ENCODE measurements around the gene SRRM2. TPM values are rescaled to one million over a fixed set of nuclear protein-coding genes. Genes with fewer than 3 reads are reported as not detected.
A peak's percentile ranks its signal among the peaks of the same experiment; 100 is the strongest.

Gene SRRM2
- total and polyA plus RNA-seq, 9 of the 15 experiments (the other 6 are each of a cell fraction or from before 2014, with no cell fraction given), result 26.7 to 563 (median 81.1) TPM

DNA sequence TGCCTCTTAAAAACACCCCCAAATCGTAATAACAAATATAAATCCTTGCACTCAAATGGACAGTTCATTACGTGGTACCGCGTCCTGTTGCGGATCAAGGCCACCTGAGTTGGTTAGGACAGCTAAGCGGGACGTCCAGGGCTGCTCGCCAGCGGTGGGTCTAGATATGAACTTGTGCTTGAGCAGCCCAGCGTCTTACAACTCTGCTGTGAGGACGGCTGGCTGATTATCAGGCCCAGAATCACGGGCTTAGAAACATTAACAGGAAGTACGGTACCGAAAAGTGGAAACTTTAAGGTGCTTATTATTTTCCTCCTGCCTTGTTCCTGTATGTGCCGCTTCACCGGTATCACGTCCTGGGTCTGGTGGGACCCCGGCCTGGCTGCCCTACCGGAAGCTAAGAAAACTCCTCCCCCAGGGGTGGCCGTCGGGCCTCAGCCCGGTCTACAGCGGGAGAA lies 832 bp upstream of the SRRM2 start (continued):
- TF ChIP-seq, protein P1, sequence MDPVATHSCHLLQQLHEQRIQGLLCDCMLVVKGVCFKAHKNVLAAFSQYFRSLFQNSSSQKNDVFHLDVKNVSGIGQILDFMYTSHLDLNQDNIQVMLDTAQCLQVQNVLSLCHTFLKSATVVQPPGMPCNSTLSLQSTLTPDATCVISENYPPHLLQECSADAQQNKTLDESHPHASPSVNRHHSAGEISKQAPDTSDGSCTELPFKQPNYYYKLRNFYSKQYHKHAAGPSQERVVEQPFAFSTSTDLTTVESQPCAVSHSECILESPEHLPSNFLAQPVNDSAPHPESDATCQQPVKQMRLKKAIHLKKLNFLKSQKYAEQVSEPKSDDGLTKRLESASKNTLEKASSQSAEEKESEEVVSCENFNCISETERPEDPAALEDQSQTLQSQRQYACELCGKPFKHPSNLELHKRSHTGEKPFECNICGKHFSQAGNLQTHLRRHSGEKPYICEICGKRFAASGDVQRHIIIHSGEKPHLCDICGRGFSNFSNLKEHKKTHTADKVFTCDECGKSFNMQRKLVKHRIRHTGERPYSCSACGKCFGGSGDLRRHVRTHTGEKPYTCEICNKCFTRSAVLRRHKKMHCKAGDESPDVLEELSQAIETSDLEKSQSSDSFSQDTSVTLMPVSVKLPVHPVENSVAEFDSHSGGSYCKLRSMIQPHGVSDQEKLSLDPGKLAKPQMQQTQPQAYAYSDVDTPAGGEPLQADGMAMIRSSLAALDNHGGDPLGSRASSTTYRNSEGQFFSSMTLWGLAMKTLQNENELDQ (CRISPR knock-in tag; IDR thresholded peaks at IDR 0.05; ENCODE audit: borderline replicate concordance), result 0 out of 2 replicates have a peak, but pooled peaks have one; percentile 29
- no peak; the same call in 1 of the 2 replicates for TF ChIP-seq ARID1B (IDR thresholded peaks at IDR 0.05)
- TF ChIP-seq, protein P2, sequence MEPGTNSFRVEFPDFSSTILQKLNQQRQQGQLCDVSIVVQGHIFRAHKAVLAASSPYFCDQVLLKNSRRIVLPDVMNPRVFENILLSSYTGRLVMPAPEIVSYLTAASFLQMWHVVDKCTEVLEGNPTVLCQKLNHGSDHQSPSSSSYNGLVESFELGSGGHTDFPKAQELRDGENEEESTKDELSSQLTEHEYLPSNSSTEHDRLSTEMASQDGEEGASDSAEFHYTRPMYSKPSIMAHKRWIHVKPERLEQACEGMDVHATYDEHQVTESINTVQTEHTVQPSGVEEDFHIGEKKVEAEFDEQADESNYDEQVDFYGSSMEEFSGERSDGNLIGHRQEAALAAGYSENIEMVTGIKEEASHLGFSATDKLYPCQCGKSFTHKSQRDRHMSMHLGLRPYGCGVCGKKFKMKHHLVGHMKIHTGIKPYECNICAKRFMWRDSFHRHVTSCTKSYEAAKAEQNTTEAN (CRISPR knock-in tag; IDR thresholded peaks at IDR 0.05), result no peak
- TF ChIP-seq MED1 (CRISPR knock-in tag; IDR thresholded peaks at IDR 0.05; ENCODE audit: borderline replicate concordance), result no peak
- TF ChIP-seq ZNF589 (CRISPR knock-in tag; IDR thresholded peaks at IDR 0.05; ENCODE audit: low read depth), result no peak; the same call in 1 of the 2 replicates
- TF ChIP-seq, protein P3, sequence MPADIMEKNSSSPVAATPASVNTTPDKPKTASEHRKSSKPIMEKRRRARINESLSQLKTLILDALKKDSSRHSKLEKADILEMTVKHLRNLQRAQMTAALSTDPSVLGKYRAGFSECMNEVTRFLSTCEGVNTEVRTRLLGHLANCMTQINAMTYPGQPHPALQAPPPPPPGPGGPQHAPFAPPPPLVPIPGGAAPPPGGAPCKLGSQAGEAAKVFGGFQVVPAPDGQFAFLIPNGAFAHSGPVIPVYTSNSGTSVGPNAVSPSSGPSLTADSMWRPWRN (IDR thresholded peaks at IDR 0.05; ENCODE audit: low read depth), result no peak
- no peak for TF ChIP-seq MCM5 (IDR thresholded peaks at IDR 0.05; ENCODE audit: low read depth)
- TF ChIP-seq MCM3 (IDR thresholded peaks at IDR 0.05), result no peak
- TF ChIP-seq HNRNPUL1 (IDR thresholded peaks at IDR 0.05; ENCODE audit: low read length), result no peak
- peak; percentile 41; the same call in 1 of the 2 replicates for TF ChIP-seq ZNF584 (CRISPR knock-in tag; IDR thresholded peaks at IDR 0.05; ENCODE audit: low read depth)
- TF ChIP-seq ZNF197 (CRISPR knock-in tag; IDR thresholded peaks at IDR 0.05; ENCODE audit: low read depth), result 0 out of 2 replicates have a peak, but pooled peaks have one; percentile 59
- no peak for TF ChIP-seq CBFA2T3 (IDR thresholded peaks at IDR 0.05)
- TF ChIP-seq RBM15 (IDR thresholded peaks at IDR 0.05; ENCODE audit: insufficient read depth, low read length), result no peak
- TF ChIP-seq, protein P4, sequence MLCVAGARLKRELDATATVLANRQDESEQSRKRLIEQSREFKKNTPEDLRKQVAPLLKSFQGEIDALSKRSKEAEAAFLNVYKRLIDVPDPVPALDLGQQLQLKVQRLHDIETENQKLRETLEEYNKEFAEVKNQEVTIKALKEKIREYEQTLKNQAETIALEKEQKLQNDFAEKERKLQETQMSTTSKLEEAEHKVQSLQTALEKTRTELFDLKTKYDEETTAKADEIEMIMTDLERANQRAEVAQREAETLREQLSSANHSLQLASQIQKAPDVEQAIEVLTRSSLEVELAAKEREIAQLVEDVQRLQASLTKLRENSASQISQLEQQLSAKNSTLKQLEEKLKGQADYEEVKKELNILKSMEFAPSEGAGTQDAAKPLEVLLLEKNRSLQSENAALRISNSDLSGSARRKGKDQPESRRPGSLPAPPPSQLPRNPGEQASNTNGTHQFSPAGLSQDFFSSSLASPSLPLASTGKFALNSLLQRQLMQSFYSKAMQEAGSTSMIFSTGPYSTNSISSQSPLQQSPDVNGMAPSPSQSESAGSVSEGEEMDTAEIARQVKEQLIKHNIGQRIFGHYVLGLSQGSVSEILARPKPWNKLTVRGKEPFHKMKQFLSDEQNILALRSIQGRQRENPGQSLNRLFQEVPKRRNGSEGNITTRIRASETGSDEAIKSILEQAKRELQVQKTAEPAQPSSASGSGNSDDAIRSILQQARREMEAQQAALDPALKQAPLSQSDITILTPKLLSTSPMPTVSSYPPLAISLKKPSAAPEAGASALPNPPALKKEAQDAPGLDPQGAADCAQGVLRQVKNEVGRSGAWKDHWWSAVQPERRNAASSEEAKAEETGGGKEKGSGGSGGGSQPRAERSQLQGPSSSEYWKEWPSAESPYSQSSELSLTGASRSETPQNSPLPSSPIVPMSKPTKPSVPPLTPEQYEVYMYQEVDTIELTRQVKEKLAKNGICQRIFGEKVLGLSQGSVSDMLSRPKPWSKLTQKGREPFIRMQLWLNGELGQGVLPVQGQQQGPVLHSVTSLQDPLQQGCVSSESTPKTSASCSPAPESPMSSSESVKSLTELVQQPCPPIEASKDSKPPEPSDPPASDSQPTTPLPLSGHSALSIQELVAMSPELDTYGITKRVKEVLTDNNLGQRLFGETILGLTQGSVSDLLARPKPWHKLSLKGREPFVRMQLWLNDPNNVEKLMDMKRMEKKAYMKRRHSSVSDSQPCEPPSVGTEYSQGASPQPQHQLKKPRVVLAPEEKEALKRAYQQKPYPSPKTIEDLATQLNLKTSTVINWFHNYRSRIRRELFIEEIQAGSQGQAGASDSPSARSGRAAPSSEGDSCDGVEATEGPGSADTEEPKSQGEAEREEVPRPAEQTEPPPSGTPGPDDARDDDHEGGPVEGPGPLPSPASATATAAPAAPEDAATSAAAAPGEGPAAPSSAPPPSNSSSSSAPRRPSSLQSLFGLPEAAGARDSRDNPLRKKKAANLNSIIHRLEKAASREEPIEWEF (CRISPR knock-in tag; IDR thresholded peaks at IDR 0.05), result 0 out of 2 replicates have a peak, but pooled peaks have one; percentile 25
- 0 out of 2 replicates have a peak, but pooled peaks have one; percentile 4 for TF ChIP-seq CREM (IDR thresholded peaks at IDR 0.05; ENCODE audit: low read depth)
- no peak for TF ChIP-seq KAT2B (IDR thresholded peaks at IDR 0.05; ENCODE audit: low read depth, low read length)
- TF ChIP-seq PTBP1 (IDR thresholded peaks at IDR 0.05; ENCODE audit: low read depth, low read length), result no peak
- TF ChIP-seq NR1H2 (CRISPR knock-in tag; IDR thresholded peaks at IDR 0.05), result no peak
- TF ChIP-seq ZNF717 (CRISPR knock-in tag; IDR thresholded peaks at IDR 0.05), result no peak
- TF ChIP-seq TEAD1 (CRISPR knock-in tag; IDR thresholded peaks at IDR 0.05), result no peak
